KBM-7 (cell line): ENCODE results near the gene NOC3L.
"Not testable (repeated sequence)": the region's sequence is repeated elsewhere in the genome, so short reads cannot be mapped to it uniquely, and the experiment has no call there.

ENCODE experiments used
- DNase-seq: peaks from one replicate; pipeline ENCODE4 v3.0.0-alpha.2; 2015
- in situ Hi-C: fragments of 300-500 bp; cut with MboI; formaldehyde crosslinking; loops from 2 replicates; pipeline ENCODE4 v1.14.3; 2020; ENCODE audit warnings: low sequenced_read_pairs, low pct_unique_long_range_greater_than_20kb, mixed read lengths

NOC3L gene, protein sequence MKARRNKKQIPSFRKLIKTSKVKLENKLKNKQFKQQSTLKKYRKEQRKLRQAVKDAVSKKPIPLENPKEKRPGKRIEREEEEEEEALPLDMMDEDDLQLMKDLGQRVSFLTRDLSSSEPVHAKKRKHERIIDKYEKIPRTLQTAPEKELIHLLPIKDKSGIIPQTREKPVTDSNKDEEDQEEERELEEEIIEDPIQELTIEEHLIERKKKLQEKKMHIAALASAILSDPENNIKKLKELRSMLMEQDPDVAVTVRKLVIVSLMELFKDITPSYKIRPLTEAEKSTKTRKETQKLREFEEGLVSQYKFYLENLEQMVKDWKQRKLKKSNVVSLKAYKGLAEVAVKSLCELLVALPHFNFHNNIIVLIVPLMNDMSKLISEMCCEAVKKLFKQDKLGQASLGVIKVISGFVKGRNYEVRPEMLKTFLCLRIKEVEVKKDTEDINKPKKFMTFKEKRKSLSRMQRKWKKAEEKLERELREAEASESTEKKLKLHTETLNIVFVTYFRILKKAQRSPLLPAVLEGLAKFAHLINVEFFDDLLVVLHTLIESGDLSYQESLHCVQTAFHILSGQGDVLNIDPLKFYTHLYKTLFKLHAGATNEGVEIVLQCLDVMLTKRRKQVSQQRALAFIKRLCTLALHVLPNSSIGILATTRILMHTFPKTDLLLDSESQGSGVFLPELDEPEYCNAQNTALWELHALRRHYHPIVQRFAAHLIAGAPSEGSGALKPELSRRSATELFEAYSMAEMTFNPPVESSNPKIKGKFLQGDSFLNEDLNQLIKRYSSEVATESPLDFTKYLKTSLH

DNA sequence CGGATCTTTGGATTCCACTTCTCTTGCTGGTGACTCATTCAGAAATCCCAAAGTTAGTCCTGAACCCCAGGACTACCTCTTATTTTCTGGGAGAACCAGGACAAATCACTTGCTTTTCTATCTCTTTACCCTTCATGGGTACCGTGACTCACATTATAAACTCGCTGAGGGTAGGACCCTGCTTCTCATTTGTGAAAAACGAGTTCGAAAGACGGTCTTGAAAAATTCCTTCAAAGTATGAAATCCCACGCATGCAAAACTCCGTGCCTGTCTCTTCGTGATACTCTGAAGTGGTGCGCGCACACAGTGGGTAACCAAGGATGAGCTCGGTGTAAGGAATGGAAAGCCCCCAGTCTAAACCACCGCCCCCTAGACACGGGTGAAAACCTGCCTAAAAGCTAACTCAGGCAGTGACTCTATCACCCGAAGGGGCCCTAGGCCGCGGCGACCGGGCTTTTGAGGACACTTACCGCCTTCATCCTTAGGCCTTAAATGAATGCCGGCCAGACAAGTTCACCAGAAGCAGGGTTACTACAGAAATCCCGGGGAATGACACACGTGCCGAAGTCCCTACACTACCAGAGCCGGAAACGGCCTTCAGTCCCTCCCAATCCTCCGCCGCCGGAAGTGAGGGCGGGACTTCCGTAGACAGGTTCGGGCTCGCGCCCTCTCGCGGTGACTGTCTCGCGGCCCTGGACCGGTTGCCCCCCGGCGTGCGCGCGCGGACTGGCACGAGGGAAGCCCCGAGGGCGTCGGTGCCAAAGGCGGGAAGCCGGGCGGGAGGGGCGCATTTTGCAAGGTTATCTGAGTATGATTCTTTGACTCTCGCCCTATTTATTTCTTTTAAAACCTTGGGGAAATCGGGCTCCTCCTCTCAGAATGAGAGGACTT, at the start of gene NOC3L:
TSS of gene NOC3L (minus strand) at position 580 of the 891 bp plus-strand sequence. CDS start at position 479, 101 bp downstream.
- in situ Hi-C loops: no loop called here
- peak; percentile 94 for DNase-seq

DNA sequence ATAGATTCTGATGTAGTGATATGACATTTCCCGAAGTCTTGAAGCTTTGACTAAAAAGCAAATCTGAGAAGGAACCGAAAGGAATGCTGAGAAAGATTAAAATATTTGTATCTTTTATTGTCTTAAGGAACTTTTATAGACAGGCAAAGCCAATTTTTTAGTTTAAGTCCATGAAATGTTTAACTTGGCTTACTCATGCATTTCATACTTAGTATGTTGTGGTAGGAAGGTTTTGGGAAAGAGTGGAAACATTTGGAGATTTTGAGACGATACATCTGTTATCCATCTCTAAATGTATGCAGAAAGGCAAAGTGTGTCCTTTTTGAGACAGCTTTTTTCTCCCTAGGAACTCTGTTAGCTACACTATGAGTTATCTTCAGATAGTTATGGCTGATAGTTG, 49.7 kb upstream of the NOC3L start:
- no peak for DNase-seq
- in situ Hi-C loops: no loop called here

DNA sequence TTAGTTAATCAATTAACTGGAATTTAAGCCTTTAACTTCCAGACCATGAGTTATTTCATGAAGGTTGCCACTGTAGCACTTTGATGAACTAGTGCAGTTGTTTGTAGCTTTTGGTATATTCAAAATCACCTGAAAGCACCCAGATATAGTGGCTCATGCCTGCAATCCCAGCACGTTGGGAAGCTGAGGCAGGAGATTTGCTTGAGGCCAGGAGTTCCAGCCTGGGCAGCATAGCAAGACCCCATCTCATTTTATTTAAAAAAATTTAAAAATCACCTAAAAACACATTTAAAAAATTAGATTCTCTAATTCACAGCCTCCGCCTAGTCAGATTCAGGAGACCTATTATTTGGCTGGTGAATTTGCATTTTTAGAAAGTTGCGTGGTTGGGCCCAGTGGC, 48.6 kb upstream of the NOC3L start:
- no peak for DNase-seq
- in situ Hi-C loops: no loop called here

DNA sequence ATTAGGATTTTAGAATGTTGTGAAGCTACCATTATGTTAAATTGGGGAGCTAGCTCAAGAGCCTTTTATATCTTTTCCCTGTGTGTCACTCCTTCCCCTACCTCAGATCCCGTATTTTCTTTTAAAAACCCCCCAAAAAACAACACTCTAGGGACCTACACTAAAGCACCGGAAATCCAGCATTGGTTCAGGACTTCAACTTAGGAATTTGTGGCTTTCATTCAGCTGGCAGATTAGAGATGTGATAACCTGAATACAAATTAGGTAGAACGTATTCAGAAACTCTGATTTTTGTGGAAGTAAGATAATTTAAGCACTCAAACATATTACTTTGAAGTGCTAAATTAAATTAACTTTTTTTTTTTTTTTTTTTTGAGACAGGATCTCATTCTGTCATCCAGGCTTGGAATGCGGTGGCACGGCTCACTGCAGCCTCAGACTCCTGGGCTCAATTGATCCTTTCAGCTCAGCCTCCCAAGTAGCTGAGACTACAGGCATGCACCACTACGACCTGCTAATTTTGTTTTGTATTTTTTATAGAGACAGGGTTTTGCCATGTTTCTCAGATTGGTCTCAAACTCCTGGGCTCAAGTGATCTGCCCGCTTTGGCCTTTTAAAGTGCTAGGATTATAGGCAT, 46.4 kb upstream of the NOC3L start:
- in situ Hi-C loops: no loop called here
- no peak for DNase-seq

DNA sequence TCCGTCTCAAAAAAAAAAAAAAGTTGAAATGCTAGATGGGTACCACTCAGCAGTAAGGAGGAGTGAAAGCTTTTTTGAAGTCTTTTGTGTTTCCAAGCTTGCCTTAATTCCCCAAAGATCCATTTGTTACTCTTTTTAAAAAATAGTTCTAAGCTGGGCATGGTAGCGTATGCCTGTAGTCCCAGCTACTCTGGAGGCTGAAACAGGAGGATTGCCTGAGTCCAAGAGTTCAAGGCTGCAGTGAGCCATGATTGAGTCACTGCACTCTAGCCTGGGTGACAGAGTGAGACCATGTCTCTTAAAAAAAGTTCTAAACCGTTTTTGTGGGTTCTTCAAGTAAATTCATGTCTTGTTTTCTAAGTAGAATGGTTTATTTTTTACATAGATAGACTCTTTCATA, 44.9 kb upstream of the NOC3L start:
- in situ Hi-C loops: no loop called here
- no peak for DNase-seq

DNA sequence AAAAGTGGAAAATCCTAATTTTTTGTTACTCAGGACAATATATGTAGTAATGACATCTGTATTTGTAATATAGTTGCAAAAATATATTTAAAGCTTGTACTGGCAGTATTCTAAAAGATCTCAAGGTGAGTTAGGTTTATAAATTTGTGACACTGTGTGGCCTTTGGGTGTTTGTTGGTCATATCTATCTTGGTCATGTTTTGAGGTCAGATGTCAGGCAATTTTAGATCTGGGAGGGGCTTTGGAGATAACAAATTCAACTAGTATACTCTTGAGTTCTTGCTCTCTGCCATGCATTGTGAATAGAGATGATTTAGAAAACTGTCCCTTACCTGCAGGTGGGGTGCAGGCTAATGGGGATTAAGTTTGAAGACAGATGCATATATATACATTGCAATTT, 42.7 kb upstream of the NOC3L start:
- no peak for DNase-seq
- in situ Hi-C loops: no loop called here

DNA sequence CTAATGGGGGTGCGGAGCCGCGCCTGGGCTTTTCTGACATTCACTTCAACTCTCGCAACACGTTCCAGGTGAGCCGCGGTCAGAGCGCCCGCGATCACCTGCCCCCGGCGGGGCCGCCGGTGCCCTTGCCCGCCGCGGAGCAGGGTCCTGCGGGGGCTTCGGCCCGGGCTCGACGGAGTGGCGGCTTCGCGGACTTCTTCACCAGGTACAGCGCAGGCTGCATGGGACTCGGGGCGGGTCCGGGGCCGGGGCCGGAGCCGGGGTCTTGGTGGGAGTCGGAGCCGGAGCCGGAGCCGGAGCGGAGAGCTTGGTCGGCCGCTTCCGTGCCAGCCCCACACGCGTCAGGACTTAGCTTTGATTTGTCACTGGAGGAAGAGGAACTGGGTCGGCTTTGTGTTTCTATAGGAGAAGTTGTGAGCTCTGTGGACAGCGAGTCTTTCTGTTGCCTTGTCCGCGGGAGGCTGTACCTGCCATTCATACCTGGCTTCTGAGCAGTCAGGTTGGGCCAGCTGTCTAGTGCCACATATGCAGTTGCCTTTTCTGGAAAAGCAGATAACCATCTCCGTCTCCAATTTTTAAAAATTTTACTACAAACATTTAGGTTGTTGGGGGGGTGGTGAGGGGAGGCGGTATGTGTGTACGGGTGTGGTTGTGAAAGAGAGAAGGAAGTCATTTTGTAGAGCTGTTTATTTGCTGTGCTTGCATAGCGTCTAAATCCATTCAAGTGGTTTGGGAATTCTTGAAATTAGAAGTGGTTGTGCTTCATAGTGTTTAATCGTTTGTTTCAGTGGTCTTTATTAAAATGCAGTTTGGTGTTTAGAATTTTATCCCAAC, 40.9 kb upstream of the NOC3L start:
- in situ Hi-C loops: no loop called here
- DNase-seq: peak; percentile 79

DNA sequence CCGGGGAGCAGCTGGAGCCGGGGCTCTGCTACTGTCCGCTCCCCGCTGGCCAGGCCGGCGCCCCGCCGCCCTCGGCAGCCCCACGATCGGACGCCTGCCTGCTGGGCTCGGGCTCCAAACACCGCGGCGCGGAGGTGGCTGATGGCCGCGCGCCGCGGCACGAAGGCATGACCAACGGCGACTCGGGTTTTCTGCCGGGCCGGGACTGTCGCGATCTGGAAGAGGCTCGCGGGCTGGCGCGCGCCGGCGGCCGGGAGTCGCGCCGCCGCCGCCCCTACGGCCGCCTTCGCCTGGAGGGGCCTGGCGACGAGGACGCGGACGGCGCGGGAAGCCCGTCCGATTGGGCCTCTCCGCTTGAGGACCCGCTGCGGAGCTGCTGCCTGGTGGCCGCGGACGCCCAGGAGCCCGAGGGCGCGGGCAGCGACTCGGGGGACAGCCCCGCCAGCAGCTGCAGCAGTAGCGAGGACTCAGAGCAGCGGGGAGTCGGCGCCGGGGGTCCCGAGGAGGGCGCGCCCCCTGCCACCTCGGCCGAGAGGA, 40.2 kb upstream of the NOC3L start:
- in situ Hi-C loops: no loop called here
- DNase-seq: peak; percentile 23

DNA sequence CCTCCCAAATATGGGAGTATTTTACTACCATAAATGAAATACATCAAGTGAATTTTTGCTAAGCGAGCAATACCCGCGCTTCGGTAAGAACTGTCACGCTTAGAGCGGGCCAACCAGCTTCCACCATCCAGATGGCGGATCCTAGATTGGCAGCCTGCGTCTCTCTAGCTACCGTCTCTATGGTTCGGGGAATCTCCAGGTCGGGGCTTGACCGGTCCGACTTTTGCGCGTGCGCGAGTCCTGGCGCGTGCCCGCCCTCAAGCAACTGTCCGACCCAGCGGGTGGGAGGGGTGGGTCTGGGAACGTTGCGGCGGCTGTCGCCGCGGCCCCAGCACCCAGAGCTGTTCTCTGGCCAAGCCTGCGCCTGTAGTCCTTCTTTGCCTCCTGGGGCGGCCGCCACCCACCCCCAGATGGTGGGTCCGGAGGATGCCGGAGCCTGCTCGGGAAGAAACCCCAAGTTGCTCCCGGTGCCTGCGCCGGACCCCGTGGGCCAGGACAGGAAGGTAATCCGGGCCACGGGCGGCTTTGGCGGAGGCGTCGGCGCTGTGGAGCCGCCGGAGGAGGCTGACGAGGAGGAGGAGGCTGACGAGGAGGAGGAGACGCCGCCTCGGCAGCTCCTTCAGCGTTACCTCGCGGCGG, 39.6 kb upstream of the NOC3L start, which contains the start of gene TBC1D12:
TSS of gene TBC1D12 (plus strand) at position 338 of the 639 bp plus-strand sequence. CDS start at position 411, 73 bp downstream.
- peak; percentile 51 for DNase-seq

DNA sequence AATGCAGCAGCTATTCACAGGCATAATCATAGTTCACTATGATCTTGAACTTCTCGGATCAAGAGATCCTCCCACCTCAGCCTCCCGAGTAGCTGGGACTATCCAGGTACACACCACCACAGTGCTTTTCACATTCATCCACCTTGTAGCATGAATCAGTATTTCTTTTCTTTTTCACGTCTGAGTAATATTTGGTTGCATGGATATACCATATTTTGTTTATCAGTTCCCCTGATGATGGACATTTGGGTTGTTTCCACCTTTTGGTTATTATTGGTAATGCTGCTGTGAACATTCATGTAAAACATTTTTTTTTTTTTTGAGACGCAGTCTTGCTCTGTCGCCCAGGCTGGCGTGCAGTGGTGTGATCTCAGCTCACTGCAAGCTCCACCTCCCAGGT, 36.0 kb upstream of the NOC3L start:
- in situ Hi-C loops: no loop called here

More for the DNA sequence above, 39.6 kb upstream of the NOC3L start, which contains the start of gene TBC1D12:
- in situ Hi-C loops: no loop called here

DNA sequence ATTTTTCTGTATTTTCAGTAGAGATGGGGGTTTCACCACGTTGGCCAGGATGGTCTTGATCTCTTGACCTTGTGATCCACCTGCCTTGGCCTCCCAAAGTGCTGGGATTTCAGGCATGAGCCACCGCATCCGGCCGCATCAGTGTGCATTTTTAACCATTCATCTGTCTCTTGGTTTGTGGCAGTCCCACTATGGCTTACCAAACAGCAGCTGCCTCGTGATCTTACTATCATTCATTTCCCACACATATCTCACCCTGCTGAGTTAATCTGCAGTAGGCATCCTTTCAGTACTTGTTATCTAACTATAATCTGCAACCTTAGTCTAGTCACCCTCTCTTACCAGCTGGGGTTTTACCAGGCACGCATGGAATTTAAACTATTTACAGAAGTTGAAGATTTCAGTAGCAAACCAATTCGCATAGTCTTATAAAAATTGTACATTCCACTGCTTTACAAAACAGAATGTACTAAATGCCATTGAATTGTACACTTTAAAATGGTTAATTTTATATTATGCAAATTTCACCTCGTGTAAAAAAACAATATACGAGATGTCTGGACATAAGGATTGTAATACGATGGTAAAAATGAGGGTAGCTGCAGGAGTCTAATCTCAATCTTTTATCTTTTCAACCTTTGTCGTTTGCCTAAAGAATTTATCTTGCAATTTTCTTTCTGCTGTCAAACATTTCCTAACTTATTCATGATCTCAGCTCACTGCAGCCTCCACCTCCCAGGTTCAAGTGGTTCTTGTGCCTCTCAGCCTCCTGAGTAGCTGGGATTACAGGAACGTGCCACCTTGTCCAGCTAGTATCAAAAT, 35.0 kb upstream of the NOC3L start:
- in situ Hi-C loops: no loop called here
- DNase-seq: no peak

More for the DNA sequence above, 36.0 kb upstream of the NOC3L start:
- no peak for DNase-seq

DNA sequence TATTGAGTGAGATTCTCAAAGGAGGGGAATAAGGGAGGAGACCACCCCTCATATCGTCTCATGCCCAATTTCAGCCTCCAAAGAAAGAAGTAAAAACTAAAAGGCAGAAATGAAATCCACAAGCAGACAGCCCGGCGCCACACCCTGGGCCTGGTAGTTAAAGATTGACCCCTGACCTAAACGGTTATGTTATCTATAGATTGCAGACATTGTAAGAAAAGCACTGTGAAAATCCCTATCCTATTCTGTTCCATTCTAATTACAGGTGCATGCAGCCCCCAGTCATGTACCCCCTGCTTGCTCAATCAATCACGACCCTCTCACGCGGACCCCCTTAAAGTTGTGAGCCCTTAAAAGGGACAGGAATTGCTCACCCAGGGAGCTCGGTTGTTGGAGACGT, 29.4 kb upstream of the NOC3L start:
- DNase-seq, in situ Hi-C loops: not testable (repeated sequence)

DNA sequence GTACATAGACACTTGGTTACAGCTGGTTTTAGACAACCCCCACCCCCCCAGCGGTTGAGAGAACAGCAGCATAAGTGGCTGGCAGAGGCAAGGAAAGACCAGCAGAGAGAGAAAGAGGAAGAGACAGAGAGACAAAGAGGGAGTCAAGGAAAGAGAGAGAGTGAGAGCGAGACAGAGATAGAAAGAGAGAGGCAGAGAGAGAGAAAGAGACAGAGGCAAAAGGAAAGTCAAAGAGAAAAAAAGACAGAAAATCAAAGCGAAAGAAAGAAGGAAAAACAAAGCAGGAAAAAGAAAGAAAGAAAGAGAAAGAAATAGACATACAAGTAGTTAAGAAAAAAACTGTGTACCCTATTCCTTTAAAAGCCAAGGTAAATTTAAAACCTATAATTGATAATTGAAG, 23.0 kb upstream of the NOC3L start:
- in situ Hi-C loops, DNase-seq: not testable (repeated sequence)

DNA sequence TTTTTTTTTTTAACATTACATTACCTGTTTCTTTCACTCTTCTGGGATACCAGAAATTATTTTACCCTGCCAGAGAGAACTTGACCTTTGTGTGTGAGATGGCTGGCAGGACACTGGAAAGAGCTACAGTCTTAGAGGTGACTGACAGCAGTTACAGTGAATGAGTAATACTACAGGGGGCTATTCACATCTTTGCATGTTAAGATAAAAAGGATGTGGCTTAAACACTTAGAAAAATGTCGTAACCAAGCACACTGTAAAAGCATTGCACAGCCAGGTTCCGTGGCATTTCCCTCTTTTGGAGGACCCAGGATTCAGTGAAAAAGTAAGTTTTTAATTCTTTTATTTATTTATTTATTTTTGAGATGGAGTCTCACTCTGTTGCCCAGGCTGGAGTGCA, 20.8 kb upstream of the NOC3L start:
- DNase-seq: no peak

DNA sequence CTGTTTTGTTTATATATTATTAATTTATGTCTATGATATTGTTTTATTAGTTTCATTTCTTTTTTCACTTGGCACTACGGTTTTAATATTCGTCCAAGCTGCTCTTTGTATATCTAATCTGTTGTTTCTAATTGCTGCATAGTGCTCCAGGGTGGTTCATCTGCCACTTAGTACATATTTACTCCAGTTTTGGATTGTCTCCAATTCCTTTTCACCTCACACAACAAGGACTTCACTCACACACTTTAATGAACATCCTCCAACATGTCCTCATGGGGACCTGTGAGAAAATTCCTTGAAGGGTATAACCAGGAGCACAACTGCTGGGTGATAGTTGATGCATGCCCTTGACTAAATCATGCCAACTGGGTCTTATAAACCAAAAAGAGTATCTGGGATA, 14.1 kb upstream of the NOC3L start:
- no peak for DNase-seq
- in situ Hi-C loops: no loop called here

More for the DNA sequence above, 20.8 kb upstream of the NOC3L start:
- in situ Hi-C loops: no loop called here

DNA sequence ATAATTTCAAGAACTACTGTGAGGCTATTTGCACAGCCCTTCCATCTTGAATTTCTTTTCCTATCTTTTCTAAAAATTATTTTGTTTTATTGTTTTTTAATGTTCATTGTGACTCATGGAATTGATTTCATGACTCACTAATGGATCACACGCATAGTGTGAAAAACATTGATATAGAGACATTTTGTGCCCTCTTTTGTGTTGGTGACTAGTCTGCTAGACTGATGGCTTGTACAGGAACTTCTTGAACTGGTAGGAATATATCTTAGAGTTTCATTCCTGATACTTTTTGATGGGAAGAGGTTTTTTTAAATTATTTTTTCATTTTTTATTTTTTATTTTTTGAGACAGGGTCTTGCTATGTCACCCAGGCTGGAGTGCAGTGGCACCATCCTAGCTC, 12.6 kb upstream of the NOC3L start:
- in situ Hi-C loops: no loop called here
- no peak for DNase-seq
